ENCODE data around the gene TTLL11. TPM values are rescaled to one million over a fixed set of nuclear protein-coding genes. Genes with fewer than 3 reads are reported as not detected.

Gene TTLL11
- total and polyA plus RNA-seq, 2 of the 8 experiments (the other 6 are each of a cell fraction or from before 2014, with no cell fraction given) = 0.56 to 0.80 TPM

DNA sequence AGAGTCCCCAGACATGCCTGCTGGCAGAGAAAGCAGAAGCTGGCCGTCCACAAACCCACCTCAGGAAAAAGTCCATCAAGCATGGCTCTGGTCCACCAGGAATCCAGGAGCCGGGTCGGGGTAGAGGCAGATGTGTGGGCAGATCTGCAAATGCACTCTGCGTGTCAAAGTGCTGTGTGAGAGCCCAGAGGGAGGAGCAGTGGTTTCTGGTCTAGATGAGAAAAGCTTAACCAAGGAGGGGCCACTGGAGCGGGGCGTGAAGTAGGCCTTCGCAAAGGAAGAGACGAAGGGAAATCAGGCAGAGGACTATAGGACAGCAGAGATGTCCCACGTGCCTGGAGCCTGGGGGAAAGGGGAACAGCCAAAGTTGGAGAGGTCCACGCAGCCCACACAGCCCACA lies 40.0 kb downstream of the TTLL11 start:
- 79% methylated on average over 10 of the region's 10 CpGs; no CpG with 5 or more reads in 1 of the 2 experiments for WGBS, 2 experiments (ENCODE audit: extremely low coverage in 1 of 2, insufficient coverage in 1 of 2, insufficient read length in 1 of 2, insufficient replicate concordance in 2 of 2, low coverage in 1 of 2, low lambda C conversion rate in 2 of 2, missing lambda C conversion rate in 1 of 2)
- H2BK120ac ChIP-seq (replicated peaks; ENCODE audit: low read depth, low read length) = no peak overlapping the region
- no peaks in the 10 kb centered on the region for H3K9me3 ChIP-seq (ENCODE audit: insufficient read depth in 2 of 2, low read depth in 1 of 2, low read length in 1 of 2)
- no peak overlapping the region for H3K56ac ChIP-seq (replicated peaks; ENCODE audit: insufficient read length, low read depth, low read length)
- H3K27ac ChIP-seq (ENCODE audit: low read depth, low read length) = no peak overlapping the region
- no peak overlapping the region for H3K4me3 ChIP-seq (ENCODE audit: extremely low read depth in 1 of 4, insufficient read depth in 2 of 4, low read depth in 3 of 4, low read length in 4 of 4)
- 0 out of 2 replicates have a peak overlapping the region, but pooled peaks have one; percentile 27 for H3K18ac ChIP-seq (ENCODE audit: extremely low read depth, low read length)
- H3K4me1 ChIP-seq (replicated peaks in 1 of 4; ENCODE audit: control insufficient read depth in 3 of 4, insufficient read depth in 4 of 4, low read length in 3 of 4) = 0 out of 7 replicates have a peak, but pooled peaks cover 0 to 2% (median 0%) of the 10 kb centered on the region in 4 experiments
- POLR2A ChIA-PET (ENCODE audit: partially characterized antibody) = no interaction called here
- H3K23me2 ChIP-seq (ENCODE audit: low read depth, low read length) = no peaks in the 10 kb centered on the region
- FAIRE-seq (no peak), DNase-seq (ENCODE audit: low read depth in 1 of 2, low spot score in 2 of 2) (no peak)
- no peak overlapping the region for H2BK20ac ChIP-seq (ENCODE audit: low read length)
- no peak overlapping the region for H3K4ac ChIP-seq (replicated peaks; ENCODE audit: insufficient read length, low read depth, low read length)
- H3K79me2 ChIP-seq (ENCODE audit: control insufficient read depth in 1 of 2, insufficient read depth in 2 of 2, low read length in 2 of 2) = no peaks in the 10 kb centered on the region
- H3K36me3 ChIP-seq (ENCODE audit: control insufficient read depth in 2 of 4, insufficient read depth in 4 of 4, low read length in 3 of 4) = no peaks in the 10 kb centered on the region
- no peak overlapping the region for H3K23ac ChIP-seq (ENCODE audit: insufficient read length)
- H4K91ac ChIP-seq (replicated peaks; ENCODE audit: insufficient read length, low read length) = no peak overlapping the region
- no peak overlapping the region for H2BK15ac ChIP-seq (ENCODE audit: low read length)
- no peak overlapping the region for H2AFZ ChIP-seq (ENCODE audit: low read length)
- no peak overlapping the region for H2AK5ac ChIP-seq (ENCODE audit: low read depth, low read length)
- no peak overlapping the region for H3K14ac ChIP-seq (ENCODE audit: insufficient read length)
- no peaks in the 10 kb centered on the region for H3K79me1 ChIP-seq (ENCODE audit: low read depth, low read length)
- no peaks in the 10 kb centered on the region for H3K27me3 ChIP-seq (replicated peaks in 1 of 4; ENCODE audit: control insufficient read depth in 3 of 4, extremely low read depth in 1 of 4, insufficient read depth in 3 of 4, low read length in 3 of 4)
- H3K4me2 ChIP-seq (ENCODE audit: insufficient read depth in 1 of 2, low read depth in 2 of 2, low read length in 2 of 2) = no peak overlapping the region
- no peak overlapping the region for H3K9ac ChIP-seq (replicated peaks in 1 of 4; ENCODE audit: extremely low read depth in 1 of 4, low read depth in 3 of 4, low read length in 3 of 4)
- H2BK5ac ChIP-seq (ENCODE audit: low read depth, low read length) = no peak overlapping the region
- H4K20me1 ChIP-seq (replicated peaks in 1 of 2; ENCODE audit: control insufficient read depth in 1 of 2, insufficient read depth in 2 of 2, low read length in 2 of 2) = peaks cover 0 to 1% of the 10 kb centered on the region in 2 experiments
- H4K8ac ChIP-seq (ENCODE audit: extremely low read depth, insufficient read depth, low read length) = no peak overlapping the region
- CTCF ChIA-PET (ENCODE audit: partially characterized antibody) = no interaction called here
- H2BK12ac ChIP-seq (ENCODE audit: low read depth, low read length) = no peak overlapping the region; the same call in 1 of the 2 replicates
- no peak overlapping the region for H4K5ac ChIP-seq (ENCODE audit: insufficient read length, low read depth, low read length)
- TF ChIP-seq NANOG (IDR thresholded peaks at IDR 0.05; ENCODE audit: insufficient read depth, low read depth, low read length, poor library complexity, severe bottlenecking) = no peak
- TF ChIP-seq BACH1 (IDR thresholded peaks at IDR 0.05; ENCODE audit: low read length) = no peak
- TF ChIP-seq MAFK (IDR thresholded peaks at IDR 0.05; ENCODE audit: low read depth, low read length) = no peak
- TF ChIP-seq EP300 (IDR thresholded peaks at IDR 0.05; ENCODE audit: borderline replicate concordance in 1 of 2, low read depth in 2 of 2, low read length in 2 of 2) = no peak
- no peak for TF ChIP-seq GTF2F1 (IDR thresholded peaks at IDR 0.05; ENCODE audit: borderline replicate concordance, low read depth, low read length)
- no peak for TF ChIP-seq EZH2 (IDR thresholded peaks at IDR 0.05; ENCODE audit: low read depth, low read length, severe bottlenecking)
- no peak for TF ChIP-seq CTCF (IDR thresholded peaks at IDR 0.05; ENCODE audit: control extremely low read depth in 1 of 3, insufficient read depth in 1 of 3, low read depth in 1 of 3, low read length in 3 of 3)
- no peak for TF ChIP-seq TBP (IDR thresholded peaks at IDR 0.05; ENCODE audit: low read depth, low read length)
- TF ChIP-seq SAP30 (IDR thresholded peaks at IDR 0.05; ENCODE audit: insufficient read depth, insufficient replicate concordance, low read length) = no peak
- no peak for TF ChIP-seq CREB1 (IDR thresholded peaks at IDR 0.05)
- no peak for TF ChIP-seq POU5F1 (IDR thresholded peaks at IDR 0.05; ENCODE audit: low read depth, low read length)

Data from H1 (cell line).